ENCODE results near the gene CYP4A22. TPM values are rescaled to one million over a fixed set of nuclear protein-coding genes. Genes with fewer than 3 reads are reported as not detected.

The CYP4A22 gene
- total RNA-seq, 1 donor from 2014 or later: not detected

DNA sequence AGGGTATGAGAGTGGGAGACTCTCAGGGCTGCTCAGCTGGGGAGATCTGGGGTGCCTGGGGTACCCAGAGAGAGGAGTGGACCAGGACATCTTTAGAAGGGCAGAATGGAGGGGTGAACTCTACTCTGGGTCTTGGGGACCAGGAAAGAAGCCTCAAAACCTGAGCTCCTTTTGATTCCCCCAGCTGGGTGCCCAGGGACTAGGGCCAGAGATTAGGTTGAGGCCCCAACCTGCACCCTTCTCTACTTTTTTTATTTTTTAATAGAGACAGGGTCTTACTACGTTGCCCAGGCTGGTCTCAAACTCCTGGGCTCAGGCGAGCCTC lies 50.6 kb downstream of the CYP4A22 start:
- TF ChIP-seq, protein P1, sequence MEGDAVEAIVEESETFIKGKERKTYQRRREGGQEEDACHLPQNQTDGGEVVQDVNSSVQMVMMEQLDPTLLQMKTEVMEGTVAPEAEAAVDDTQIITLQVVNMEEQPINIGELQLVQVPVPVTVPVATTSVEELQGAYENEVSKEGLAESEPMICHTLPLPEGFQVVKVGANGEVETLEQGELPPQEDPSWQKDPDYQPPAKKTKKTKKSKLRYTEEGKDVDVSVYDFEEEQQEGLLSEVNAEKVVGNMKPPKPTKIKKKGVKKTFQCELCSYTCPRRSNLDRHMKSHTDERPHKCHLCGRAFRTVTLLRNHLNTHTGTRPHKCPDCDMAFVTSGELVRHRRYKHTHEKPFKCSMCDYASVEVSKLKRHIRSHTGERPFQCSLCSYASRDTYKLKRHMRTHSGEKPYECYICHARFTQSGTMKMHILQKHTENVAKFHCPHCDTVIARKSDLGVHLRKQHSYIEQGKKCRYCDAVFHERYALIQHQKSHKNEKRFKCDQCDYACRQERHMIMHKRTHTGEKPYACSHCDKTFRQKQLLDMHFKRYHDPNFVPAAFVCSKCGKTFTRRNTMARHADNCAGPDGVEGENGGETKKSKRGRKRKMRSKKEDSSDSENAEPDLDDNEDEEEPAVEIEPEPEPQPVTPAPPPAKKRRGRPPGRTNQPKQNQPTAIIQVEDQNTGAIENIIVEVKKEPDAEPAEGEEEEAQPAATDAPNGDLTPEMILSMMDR (IDR thresholded peaks at IDR 0.05): no peak
- TF ChIP-seq EZH2 (IDR thresholded peaks at IDR 0.05) (no peak), EZH2phosphoT487 (IDR thresholded peaks at IDR 0.05) (no peak)
- Histone ChIP-seq H3K9me3 (ENCODE audit: low read depth) (no peaks in the 10 kb centered on the region), H3K27ac (no peak overlapping the region), H3K27me3 (no peaks in the 10 kb centered on the region), H3K79me2 (ENCODE audit: low read depth) (no peaks in the 10 kb centered on the region), H3K36me3 (no peaks in the 10 kb centered on the region), H3K4me1 (no peaks in the 10 kb centered on the region), H3K9ac (no peak overlapping the region), H3K4me2 (no peak overlapping the region), H2AFZ (replicated peaks) (no peak overlapping the region), H3K4me3 (no peak overlapping the region), H4K20me1 (ENCODE audit: low read depth) (no peaks in the 10 kb centered on the region), H3F3A (ENCODE audit: low read depth) (no peaks in the 10 kb centered on the region)
- Mint-ChIP-seq H3K36me3 (no peaks in the 10 kb centered on the region), H3K27me3 (ENCODE audit: insufficient read depth, low read depth) (peaks cover 12% of the 10 kb centered on the region), H3K4me3 (no peak overlapping the region), H3K9me3 (peaks cover 3% of the 10 kb centered on the region), H3K27ac (no peak overlapping the region), H3K4me1 (peaks cover 4% of the 10 kb centered on the region)
- no peak for DNase-seq (ENCODE audit: low spot score)

- H3K4me3 Mint-ChIP-seq: no peak overlapping the region
- H3K27ac ChIP-seq: no peak overlapping the region
- peaks cover 7% of the 10 kb centered on the region for H3K27me3 ChIP-seq
- H3K9ac ChIP-seq: no peak overlapping the region
- H3F3A ChIP-seq (ENCODE audit: low read depth): no peaks in the 10 kb centered on the region
- H3K9me3 Mint-ChIP-seq: peaks cover 3% of the 10 kb centered on the region
- no peak overlapping the region for H3K4me2 ChIP-seq
- no peak overlapping the region for H3K4me3 ChIP-seq
- H3K4me1 Mint-ChIP-seq: peaks cover 9% of the 10 kb centered on the region
- no peak overlapping the region for H2AFZ ChIP-seq (replicated peaks)
- no peaks in the 10 kb centered on the region for H3K36me3 Mint-ChIP-seq
- no peaks in the 10 kb centered on the region for H3K9me3 ChIP-seq (ENCODE audit: low read depth)
- H3K79me2 ChIP-seq (ENCODE audit: low read depth): no peaks in the 10 kb centered on the region
- H3K36me3 ChIP-seq: no peaks in the 10 kb centered on the region
- no peak for DNase-seq (ENCODE audit: low spot score)
- TF ChIP-seq, protein P1 (IDR thresholded peaks at IDR 0.05): no peak
- TF ChIP-seq EZH2 (IDR thresholded peaks at IDR 0.05) (no peak), EZH2phosphoT487 (IDR thresholded peaks at IDR 0.05) (no peak)
- H4K20me1 ChIP-seq (ENCODE audit: low read depth): no peaks in the 10 kb centered on the region
- H3K27me3 Mint-ChIP-seq (ENCODE audit: insufficient read depth, low read depth): peaks cover 12% of the 10 kb centered on the region
- H3K4me1 ChIP-seq: peaks cover 3% of the 10 kb centered on the region
- H3K27ac Mint-ChIP-seq: no peak overlapping the region
Observed at GRCh38 chr1:47188791-47189785, 51.8 kb downstream of the CYP4A22 start.

GRCh38 chr1:47189844-47190508 lies 52.7 kb downstream of the CYP4A22 start, which contains the start of gene PDZK1IP1:
TSS of gene PDZK1IP1 (minus strand) at chr1:47190036. CDS start at chr1:47189932, 104 bp downstream.
- peaks cover 16% of the 10 kb centered on the region for H3K27me3 ChIP-seq
- H3K4me3 Mint-ChIP-seq: no peak within 1 kb of the TSS
- no peaks in the 10 kb centered on the region for H3K36me3 Mint-ChIP-seq
- peak within 1 kb of the TSS; percentile 1 for H2AFZ ChIP-seq (replicated peaks)
- H4K20me1 ChIP-seq (ENCODE audit: low read depth): no peaks in the 10 kb centered on the region
- H3K4me1 Mint-ChIP-seq: peaks cover 9% of the 10 kb centered on the region
- no peaks in the 10 kb centered on the region for H3K9me3 ChIP-seq (ENCODE audit: low read depth)
- DNase-seq (ENCODE audit: low spot score): peak; percentile 67
- peak within 1 kb of the TSS; percentile 38 for H3K27ac Mint-ChIP-seq
- no peaks in the 10 kb centered on the region for H3K36me3 ChIP-seq
- H3K4me3 ChIP-seq: no peak within 1 kb of the TSS
- peaks cover 3% of the 10 kb centered on the region for H3K9me3 Mint-ChIP-seq
- no peak within 1 kb of the TSS for H3K27ac ChIP-seq
- peaks cover 3% of the 10 kb centered on the region for H3K4me1 ChIP-seq
- no peak within 1 kb of the TSS for H3K4me2 ChIP-seq
- H3K27me3 Mint-ChIP-seq (ENCODE audit: insufficient read depth, low read depth): peaks cover 12% of the 10 kb centered on the region
- H3K79me2 ChIP-seq (ENCODE audit: low read depth): no peaks in the 10 kb centered on the region
- no peak within 1 kb of the TSS for H3K9ac ChIP-seq
- TF ChIP-seq EZH2 (IDR thresholded peaks at IDR 0.05) (no peak), EZH2phosphoT487 (IDR thresholded peaks at IDR 0.05) (no peak)
- TF ChIP-seq, protein P1 (IDR thresholded peaks at IDR 0.05): no peak
- no peaks in the 10 kb centered on the region for H3F3A ChIP-seq (ENCODE audit: low read depth)
